Hepatocyte (in vitro differentiated cells): ENCODE measurements around the gene NTN4. TPM values are rescaled to one million over a fixed set of nuclear protein-coding genes. Genes with fewer than 3 reads are reported as not detected.

Experiments used
- DNase-seq: peaks from one replicate; pipeline ENCODE4 v3.0.0-alpha.2; 2016; ENCODE audit warnings: low spot score
- H2AFZ ChIP-seq: fragments of 200-600 bp; sonication (generic); 2 replicates; pipeline ENCODE4 v1.6.0; 2016; ENCODE audit warnings: antibody characterized with exemption, mild to moderate bottlenecking
- H3K27ac ChIP-seq: fragments of 200-600 bp; sonication (generic); 2 replicates; pipeline ENCODE4 v1.5.1; 2016; ENCODE audit warnings: mild to moderate bottlenecking
- H3K27me3 ChIP-seq: fragments of 200-600 bp; sonication (generic); 2 replicates; pipeline ENCODE4 v1.6.1; 2016
- H3K36me3 ChIP-seq: fragments of 200-600 bp; sonication (generic); replicated peaks from 2 replicates; pipeline ENCODE4 v1.5.1; 2016; ENCODE audit warnings: low read depth; ENCODE audit not compliant: insufficient read depth
- H3K4me1 ChIP-seq: fragments of 200-600 bp; sonication (generic); 2 replicates; pipeline ENCODE4 v1.5.1; 2016; ENCODE audit warnings: mild to moderate bottlenecking, moderate library complexity; ENCODE audit not compliant: insufficient read depth
- H3K4me2 ChIP-seq: fragments of 200-600 bp; sonication (generic); 2 replicates; pipeline ENCODE4 v1.6.0; 2016
- H3K4me3 ChIP-seq: fragments of 200-600 bp; sonication (generic); 2 replicates; pipeline ENCODE4 v1.5.1; 2016; ENCODE audit warnings: mild to moderate bottlenecking
- H3K79me2 ChIP-seq: fragments of 200-600 bp; sonication (generic); 2 replicates; pipeline ENCODE4 v1.6.0; 2017; ENCODE audit warnings: mild to moderate bottlenecking
- H3K9me2 ChIP-seq: fragments of 200-600 bp; sonication (generic); replicated peaks from 2 replicates; pipeline ENCODE4 v1.6.0; 2017; ENCODE audit warnings: mild to moderate bottlenecking; ENCODE audit not compliant: insufficient read depth
- H3K9me3 ChIP-seq: fragments of 200-600 bp; sonication (generic); 2 replicates; pipeline ENCODE4 v1.5.1; 2016; ENCODE audit warnings: low read depth, mild to moderate bottlenecking
- H4K20me1 ChIP-seq: fragments of 200-600 bp; sonication (generic); 2 replicates; pipeline ENCODE4 v1.6.0; 2016; ENCODE audit warnings: mild to moderate bottlenecking; ENCODE audit not compliant: insufficient read depth, poor library complexity, severe bottlenecking
- EZH2 ChIP-seq: fragments of 200-600 bp; sonication (generic); IDR thresholded peaks from 2 replicates; pipeline ENCODE4 v1.6.1; 2016; ENCODE audit warnings: antibody characterized with exemption, mild to moderate bottlenecking, borderline replicate concordance
- EZH2phosphoT487 ChIP-seq: fragments of 200-600 bp; sonication (generic); IDR thresholded peaks from one replicate; pipeline ENCODE4 v1.6.1; 2018; ENCODE audit warnings: antibody characterized with exemption, mild to moderate bottlenecking, low read depth, moderate library complexity; ENCODE audit not compliant: unreplicated experiment, severe bottlenecking
- WGBS: methylation state at CpG from one replicate; pipeline ENCODE4 v1.1.6; 2016; ENCODE audit warnings: low lambda C conversion rate; ENCODE audit errors: missing lambda C conversion rate; 5-methylcytosine and 5-hydroxymethylcytosine counted together
- polyA plus RNA-seq: library from polyadenylated mRNA; unstranded; fragments of >200 nt; fragmentation: Nextera tagmentation; extraction: Ambion mirVana; gene quantifications from 2 replicates; pipeline ENCODE4 v1.2.1, GENCODE V29; 2016
- total RNA-seq: library from RNA; depleted of rRNA; stranded (reverse); fragments of >200 nt; gene quantifications from 2 replicates; pipeline ENCODE4 v1.2.3, GENCODE V29; 2014
- TF ChIP-seq, protein P1 (sequence below): fragments of 200-600 bp; sonication (generic); IDR thresholded peaks from 2 replicates; pipeline ENCODE4 v1.5.1; 2016; ENCODE audit warnings: antibody characterized with exemption, mild to moderate bottlenecking; ENCODE audit not compliant: poor library complexity

The NTN4 gene
- total and polyA plus RNA-seq, 2 experiments from 2014 or later: 20.2 to 37.0 TPM

GRCh38 chr12:95788637-95789036, 1.9 kb downstream of the NTN4 start:
- H3K4me3 ChIP-seq: no peak overlapping the region
- H3K4me2 ChIP-seq: peak overlapping the region; percentile 95
- H3K27me3 ChIP-seq: peaks cover 6% of the 10 kb centered on the region
- no peaks in the 10 kb centered on the region for H3K9me3 ChIP-seq
- H3K36me3 ChIP-seq: no peaks in the 10 kb centered on the region
- no peak for DNase-seq
- H3K27ac ChIP-seq: peak overlapping the region; percentile 64
- H3K9me2 ChIP-seq: no peaks in the 10 kb centered on the region
- H3K79me2 ChIP-seq: peaks cover 26% of the 10 kb centered on the region
- H2AFZ ChIP-seq: no peak overlapping the region
- 55% methylated on average over 1 of the region's 1 CpG for WGBS
- TF ChIP-seq, protein P1, sequence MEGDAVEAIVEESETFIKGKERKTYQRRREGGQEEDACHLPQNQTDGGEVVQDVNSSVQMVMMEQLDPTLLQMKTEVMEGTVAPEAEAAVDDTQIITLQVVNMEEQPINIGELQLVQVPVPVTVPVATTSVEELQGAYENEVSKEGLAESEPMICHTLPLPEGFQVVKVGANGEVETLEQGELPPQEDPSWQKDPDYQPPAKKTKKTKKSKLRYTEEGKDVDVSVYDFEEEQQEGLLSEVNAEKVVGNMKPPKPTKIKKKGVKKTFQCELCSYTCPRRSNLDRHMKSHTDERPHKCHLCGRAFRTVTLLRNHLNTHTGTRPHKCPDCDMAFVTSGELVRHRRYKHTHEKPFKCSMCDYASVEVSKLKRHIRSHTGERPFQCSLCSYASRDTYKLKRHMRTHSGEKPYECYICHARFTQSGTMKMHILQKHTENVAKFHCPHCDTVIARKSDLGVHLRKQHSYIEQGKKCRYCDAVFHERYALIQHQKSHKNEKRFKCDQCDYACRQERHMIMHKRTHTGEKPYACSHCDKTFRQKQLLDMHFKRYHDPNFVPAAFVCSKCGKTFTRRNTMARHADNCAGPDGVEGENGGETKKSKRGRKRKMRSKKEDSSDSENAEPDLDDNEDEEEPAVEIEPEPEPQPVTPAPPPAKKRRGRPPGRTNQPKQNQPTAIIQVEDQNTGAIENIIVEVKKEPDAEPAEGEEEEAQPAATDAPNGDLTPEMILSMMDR: no peak
- TF ChIP-seq EZH2phosphoT487 (no peak), EZH2 (no peak)
- no peaks in the 10 kb centered on the region for H4K20me1 ChIP-seq
- H3K4me1 ChIP-seq: peaks cover 16% of the 10 kb centered on the region

- H3K36me3 ChIP-seq: no peaks in the 10 kb centered on the region
- H3K4me2 ChIP-seq: no peak overlapping the region
- WGBS: 94% methylated on average over 12 of the region's 12 CpGs
- no peak overlapping the region for H3K27ac ChIP-seq
- no peaks in the 10 kb centered on the region for H3K9me2 ChIP-seq
- no peaks in the 10 kb centered on the region for H4K20me1 ChIP-seq
- peaks cover 6% of the 10 kb centered on the region for H3K27me3 ChIP-seq
- no peak overlapping the region for H2AFZ ChIP-seq
- TF ChIP-seq EZH2phosphoT487: no peak
- TF ChIP-seq, protein P1: no peak
- no peak for TF ChIP-seq EZH2
- DNase-seq: no peak
- peaks cover 26% of the 10 kb centered on the region for H3K79me2 ChIP-seq
- no peaks in the 10 kb centered on the region for H3K9me3 ChIP-seq
- H3K4me3 ChIP-seq: no peak overlapping the region
- H3K4me1 ChIP-seq: peaks cover 16% of the 10 kb centered on the region
Measured at GRCh38 chr12:95787274-95787818, 3.2 kb downstream of the NTN4 start.

- Histone ChIP-seq H3K9me3 (no peaks in the 10 kb centered on the region), H3K4me2 (no peak overlapping the region), H3K4me3 (no peak overlapping the region), H3K36me3 (no peaks in the 10 kb centered on the region), H2AFZ (no peak overlapping the region), H3K9me2 (no peaks in the 10 kb centered on the region), H3K27me3 (no peaks in the 10 kb centered on the region), H3K4me1 (peaks cover 16% of the 10 kb centered on the region), H3K27ac (no peak overlapping the region), H4K20me1 (no peaks in the 10 kb centered on the region), H3K79me2 (peaks cover 31% of the 10 kb centered on the region)
- DNase-seq: no peak
- 80% methylated on average over 1 of the region's 1 CpG for WGBS
- no peak for TF ChIP-seq EZH2
- no peak for TF ChIP-seq EZH2phosphoT487
- TF ChIP-seq, protein P1: no peak
Measured at GRCh38 chr12:95784915-95785314, 5.6 kb downstream of the NTN4 start.
